Stimulated activated naive B cell treated with anti-CD40 and anti-IgM and Interleukin-4, amounts not matched to agents 10 μg/mL and 1 μg/mL and 100 μg/mL, for 72 hours (primary cell): ENCODE results near the gene FANCL.
"Not testable (repeated sequence)": the region's sequence is repeated elsewhere in the genome, so short reads cannot be mapped to it uniquely, and the experiment has no call there.

Experiments
- ATAC-seq, 2 donors: fragments of 150-1000 bp; cut with Tn5 transposase; replicated peaks; 2 replicates each; pipeline ENCODE4 v1.10.0; 2021; ENCODE audit warnings: moderate library complexity in 1 of 2
- DNase-seq: peaks from one replicate; pipeline ENCODE4 v3.0.0; 2021
- H3K27ac Mint-ChIP-seq: one replicate; pipeline ENCODE4 v1.8.0; 2022; ENCODE audit warnings: mild to moderate bottlenecking, mixed read lengths
- H3K27me3 Mint-ChIP-seq, 2 donors: one replicate each; pipeline ENCODE4 v1.8.0; 2022; ENCODE audit warnings: mixed read lengths in 2 of 2
- H3K36me3 Mint-ChIP-seq, 2 donors: one replicate each; pipeline ENCODE4 v1.8.0; 2022; ENCODE audit warnings: mixed read lengths in 2 of 2, mild to moderate bottlenecking in 1 of 2
- H3K4me1 Mint-ChIP-seq, 2 donors: one replicate each; pipeline ENCODE4 v1.8.0; 2022; ENCODE audit warnings: mixed read lengths in 2 of 2, mild to moderate bottlenecking in 1 of 2
- H3K4me3 Mint-ChIP-seq, 2 donors: one replicate each; pipeline ENCODE4 v1.8.0; 2022; ENCODE audit warnings: mild to moderate bottlenecking in 2 of 2, mixed read lengths in 2 of 2, moderate library complexity in 1 of 2
- H3K9me3 Mint-ChIP-seq, 2 donors: one replicate each; pipeline ENCODE4 v1.8.0; 2022; ENCODE audit warnings: mixed read lengths in 2 of 2, mild to moderate bottlenecking in 1 of 2

The FANCL gene

GRCh38 chr2:58113563-58113962 is 127.6 kb downstream of the FANCL start:
- H3K27ac Mint-ChIP-seq, DNase-seq, ATAC-seq, H3K27me3 Mint-ChIP-seq, H3K4me3 Mint-ChIP-seq, H3K9me3 Mint-ChIP-seq: not testable (repeated sequence)
- Mint-ChIP-seq H3K36me3 (peaks cover 52 to 58% of the 10 kb centered on the region in 2 donors), H3K4me1 (peaks cover 2 to 10% of the 10 kb centered on the region in 2 donors)

GRCh38 chr2:58110765-58111164 is 130.4 kb downstream of the FANCL start:
- Mint-ChIP-seq H3K27me3 (no peaks in the 10 kb centered on the region), H3K36me3 (peaks cover 44 to 50% of the 10 kb centered on the region in 2 donors), H3K27ac (no peak overlapping the region), H3K4me1 (peaks cover 11 to 18% of the 10 kb centered on the region in 2 donors), H3K4me3 (no peak overlapping the region), H3K9me3 (peaks cover 3 to 10% of the 10 kb centered on the region in 2 donors)
- no peak for DNase-seq
- ATAC-seq, result no peak

DNA sequence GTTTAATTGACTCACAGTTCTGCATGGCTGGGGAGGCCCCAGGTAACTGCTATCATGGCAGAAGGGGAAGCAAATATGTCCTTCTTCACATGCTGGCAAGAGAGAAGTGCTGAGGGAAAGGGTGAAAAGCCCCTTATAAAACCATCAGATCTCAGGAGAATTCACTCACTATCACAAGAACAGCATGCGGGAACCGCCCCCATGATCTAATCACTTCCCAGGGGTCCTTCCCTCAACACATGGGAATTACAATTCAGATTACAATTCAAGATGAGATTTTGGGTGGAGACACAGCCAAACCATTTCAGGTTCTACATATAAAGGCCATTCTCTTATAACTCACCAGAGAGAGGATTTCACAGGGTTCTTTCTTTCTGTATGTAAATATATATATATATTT is 131.6 kb downstream of the FANCL start:
- no peaks in the 10 kb centered on the region for H3K27me3 Mint-ChIP-seq
- no peak for DNase-seq
- no peak overlapping the region for H3K4me3 Mint-ChIP-seq
- H3K27ac Mint-ChIP-seq, result no peak overlapping the region
- peaks cover 38 to 39% of the 10 kb centered on the region in 2 donors for H3K36me3 Mint-ChIP-seq
- peaks cover 3 to 10% of the 10 kb centered on the region in 2 donors for H3K9me3 Mint-ChIP-seq
- H3K4me1 Mint-ChIP-seq, result peaks cover 11 to 18% of the 10 kb centered on the region in 2 donors
- no peak for ATAC-seq
